ENCODE results near the gene RBMS2.
A peak's percentile ranks its signal among the peaks of the same experiment; 100 is the strongest.
"Not testable (repeated sequence)": the region's sequence is repeated elsewhere in the genome, so short reads cannot be mapped to it uniquely, and the experiment has no call there.

Gene RBMS2

GRCh38 chr12:56521590-56522371, at the start of gene RBMS2:
Gene RBMS2 (plus strand): TSS chr12:56521820. CDS start chr12:56522024, 204 bp downstream.
- DNase-seq: no peak

DNA sequence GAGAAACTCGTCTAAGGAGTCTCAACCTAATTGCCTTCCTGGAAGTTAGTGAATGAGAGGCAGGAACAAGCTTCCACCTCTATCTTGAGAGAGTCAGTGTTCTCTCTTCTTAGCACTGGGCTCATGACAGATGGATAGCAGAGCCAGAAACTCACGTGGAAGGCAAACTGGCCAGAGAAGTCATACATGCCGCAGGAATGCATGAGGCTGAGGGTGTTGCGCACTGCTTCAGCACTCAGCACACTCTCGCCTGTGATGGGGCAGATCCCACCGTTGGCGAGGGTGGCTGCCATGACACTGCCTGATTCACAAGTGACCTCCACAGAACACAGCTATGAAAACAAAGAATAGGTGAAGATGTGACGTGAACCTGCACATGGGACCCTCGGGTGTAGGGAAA, 47.2 kb upstream of the RBMS2 start:
- no peak for DNase-seq

GRCh38 chr12:56476143-56476542, 45.5 kb upstream of the RBMS2 start:
- DNase-seq: no peak

- no peak for DNase-seq
Observed at GRCh38 chr12:56476972-56477432, 44.6 kb upstream of the RBMS2 start.

GRCh38 chr12:56477521-56478225, 43.9 kb upstream of the RBMS2 start:
- no peak for DNase-seq

- no peak for DNase-seq
Observed at GRCh38 chr12:56479625-56480024, 42.0 kb upstream of the RBMS2 start.

GRCh38 chr12:56484566-56484965, 37.1 kb upstream of the RBMS2 start:
- no peak for DNase-seq

GRCh38 chr12:56486694-56487093, 34.9 kb upstream of the RBMS2 start:
- no peak for DNase-seq

DNA sequence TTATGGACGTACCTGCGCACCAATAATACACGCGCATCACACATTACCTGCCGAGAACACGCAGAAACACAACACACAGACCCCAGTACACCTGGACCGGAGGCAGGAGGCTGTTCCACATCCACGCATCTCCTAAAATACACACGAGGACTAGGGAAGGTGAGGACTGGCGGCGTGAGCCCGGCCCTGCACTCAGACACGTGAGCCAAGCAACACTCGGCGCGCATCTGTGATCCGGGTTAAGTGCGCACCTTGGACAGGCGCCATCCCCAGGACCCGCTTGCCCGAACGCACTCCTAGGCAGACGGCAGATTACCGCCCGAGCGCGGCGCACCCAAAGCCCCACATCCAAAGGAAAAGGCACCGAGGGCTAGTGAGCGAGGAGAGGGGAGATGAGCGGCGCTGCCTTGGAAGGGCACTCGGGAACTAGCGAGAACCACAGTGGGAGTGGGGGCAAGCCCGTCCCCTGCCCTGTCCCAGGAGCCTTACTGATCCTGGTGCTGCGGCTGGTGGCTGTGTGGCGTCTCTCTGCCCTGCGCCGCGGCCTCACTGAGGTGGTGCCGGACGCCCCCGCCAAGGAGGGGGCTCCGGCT, 34.1 kb upstream of the RBMS2 start:
- no peak for DNase-seq

DNA sequence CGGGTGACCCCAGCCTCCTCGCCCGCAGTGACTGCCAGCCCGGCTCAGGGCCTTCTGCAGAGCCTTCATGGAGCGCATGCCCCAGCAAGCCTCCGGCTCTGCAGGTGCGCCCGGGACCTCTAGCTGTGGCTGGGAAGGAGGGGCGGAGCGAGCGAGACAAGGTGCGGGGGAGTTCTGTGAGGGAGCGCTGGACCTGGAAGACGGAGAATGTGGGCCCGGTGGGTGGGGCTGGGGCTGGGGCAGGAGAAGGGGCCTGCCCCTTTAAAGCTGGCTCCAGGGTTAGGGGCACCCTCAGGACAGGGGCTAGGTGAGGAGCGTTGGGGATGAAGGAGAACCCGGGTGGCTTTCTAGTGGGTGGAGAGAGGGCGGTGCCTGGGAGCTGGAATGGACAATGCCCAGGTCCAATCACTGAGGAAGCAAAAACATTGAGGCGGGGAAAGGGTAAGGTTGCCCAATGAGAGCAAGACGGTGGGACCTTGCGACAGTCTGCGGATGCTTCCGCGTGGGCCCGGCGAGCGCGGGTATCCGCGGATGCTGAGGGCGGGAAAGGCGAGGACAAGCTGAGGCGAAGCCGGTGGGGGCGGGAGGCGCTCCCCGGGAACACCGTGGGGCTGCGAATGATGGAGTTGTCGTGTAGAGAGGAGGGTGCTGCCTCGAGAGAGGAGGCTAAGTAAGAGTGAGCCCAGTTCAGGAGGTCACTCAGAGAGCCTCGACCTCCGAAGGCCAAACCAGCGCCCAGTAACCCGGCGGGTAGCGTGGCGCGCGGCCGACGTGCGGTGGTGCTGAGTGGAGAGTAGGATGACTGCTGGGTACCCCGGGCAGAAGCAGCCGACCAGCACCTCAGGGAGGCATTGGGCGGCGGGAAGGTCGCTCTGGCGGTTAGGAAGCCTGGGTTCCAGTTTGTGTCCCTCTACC, 33.3 kb upstream of the RBMS2 start, which contains the start of gene GLS2:
Gene GLS2, minus strand, starts transcription at position 121 of the 915 bp plus-strand sequence. Its CDS starts 43 bp downstream, at position 78.
- DNase-seq: no peak

DNA sequence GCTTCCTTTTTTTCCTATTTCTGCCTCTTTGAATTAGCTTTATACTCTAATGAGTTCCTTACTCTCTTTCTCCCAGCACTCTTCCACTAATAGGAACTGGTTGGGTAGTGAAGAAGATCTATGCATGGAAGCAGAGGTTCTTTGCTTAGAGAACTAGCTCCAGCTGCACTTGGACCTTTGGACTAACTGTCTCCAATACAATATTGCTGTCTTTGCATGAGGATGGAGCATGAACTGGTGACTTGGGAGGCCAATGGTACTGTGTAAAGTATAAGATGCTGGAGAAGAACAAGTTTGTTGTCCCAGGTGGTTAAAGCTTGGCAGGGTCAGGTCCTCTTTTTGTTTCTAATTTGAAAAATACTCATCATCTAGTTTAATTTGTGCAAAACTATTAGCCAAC, 31.3 kb upstream of the RBMS2 start:
- no peak for DNase-seq

- not testable (repeated sequence) for DNase-seq
Observed at GRCh38 chr12:56493409-56494105, 28.1 kb upstream of the RBMS2 start.

DNA sequence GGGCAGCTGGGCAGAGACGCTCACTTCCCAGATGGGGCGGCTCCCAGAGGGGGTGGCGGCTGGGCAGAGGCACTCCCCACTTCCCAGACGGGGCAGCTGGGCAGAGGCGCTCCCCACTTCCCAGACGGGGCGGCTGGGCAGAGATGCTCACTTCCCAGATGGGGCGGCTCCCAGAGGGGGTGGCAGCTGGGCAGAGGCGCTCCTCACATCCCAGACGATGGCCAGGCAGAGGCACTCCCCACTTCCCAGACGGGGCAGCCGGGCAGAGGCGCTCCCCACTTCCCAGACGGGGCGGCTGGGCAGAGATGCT, 27.6 kb upstream of the RBMS2 start:
- not testable (repeated sequence) for DNase-seq

DNA sequence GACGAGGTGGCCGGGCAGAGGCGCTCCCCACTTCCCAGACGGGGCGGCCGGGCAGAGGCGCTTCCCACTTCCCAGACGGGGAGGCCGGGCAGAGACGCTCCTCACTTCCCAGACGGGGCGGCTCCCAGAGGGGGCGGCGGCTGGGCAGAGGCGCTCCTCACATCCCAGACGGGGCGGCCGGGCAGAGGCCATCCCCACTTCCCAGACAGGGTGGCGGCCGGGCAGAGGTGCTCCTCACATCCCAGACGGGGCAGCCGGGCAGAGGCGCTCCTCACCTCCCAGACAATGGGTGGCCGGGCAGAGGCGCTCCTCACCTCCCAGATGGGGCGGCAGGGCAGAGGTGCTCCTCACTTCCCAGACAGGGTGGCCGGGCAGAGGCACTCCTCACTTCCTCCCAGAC, 27.1 kb upstream of the RBMS2 start:
- DNase-seq: not testable (repeated sequence)

- DNase-seq: peak; percentile 16
Observed at GRCh38 chr12:56496704-56497103, 24.9 kb upstream of the RBMS2 start.

DNA sequence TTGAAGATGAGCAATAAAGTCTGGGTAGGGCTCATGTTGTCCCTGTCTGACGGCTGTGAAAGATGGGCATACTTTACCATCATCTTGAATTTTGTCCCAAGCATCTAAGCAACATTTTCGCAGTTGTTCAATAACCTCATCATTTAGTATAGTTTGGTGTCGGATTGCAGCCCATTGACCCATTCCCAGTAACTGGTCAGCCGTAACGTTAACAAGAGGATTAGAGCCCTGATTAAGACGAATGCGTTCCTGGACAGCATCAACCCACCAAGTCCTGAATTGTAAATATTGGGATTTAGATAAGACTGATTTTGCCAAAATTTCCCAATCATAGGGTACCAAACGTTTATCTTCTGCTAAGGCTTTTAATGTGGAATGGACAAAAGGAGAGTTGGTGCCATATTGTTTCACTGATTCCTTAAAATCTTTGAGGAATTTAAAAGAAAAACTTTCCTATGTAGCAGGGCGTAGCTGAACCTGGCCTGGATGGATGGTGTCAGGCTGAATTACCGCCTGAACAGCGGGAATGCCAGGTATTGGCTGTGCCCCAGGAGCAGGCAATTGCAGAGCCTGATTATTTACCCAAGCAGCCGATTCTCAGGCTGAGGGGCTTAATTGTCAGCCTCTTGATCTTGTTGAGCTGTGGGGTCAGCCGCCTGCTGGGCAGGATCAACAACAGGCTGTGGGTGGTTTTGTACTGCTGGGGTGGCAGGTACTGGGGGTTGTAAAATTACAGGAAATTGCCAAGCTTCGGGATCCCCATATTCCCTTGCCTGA, 23.3 kb upstream of the RBMS2 start:
- not testable (repeated sequence) for DNase-seq

DNA sequence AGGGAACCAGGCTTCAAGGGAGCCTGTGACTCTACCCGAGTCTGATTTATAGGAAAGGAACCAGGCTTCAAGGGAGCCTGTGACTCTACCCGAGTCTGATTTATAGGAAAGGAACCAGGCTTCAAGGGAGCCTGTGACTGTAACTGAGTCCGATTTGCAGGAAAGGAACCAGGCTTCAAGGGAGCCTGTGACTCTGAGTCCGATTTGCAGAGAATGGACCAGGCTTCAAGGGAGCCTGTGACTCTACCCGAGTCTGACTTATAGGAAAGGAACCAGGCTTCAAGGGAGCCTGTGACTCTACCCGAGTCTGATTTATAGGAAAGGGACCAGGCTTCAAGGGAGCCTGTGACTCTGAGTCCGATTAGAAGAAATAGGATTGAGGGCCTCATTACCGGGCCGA, 22.2 kb upstream of the RBMS2 start:
- DNase-seq: not testable (repeated sequence)

DNA sequence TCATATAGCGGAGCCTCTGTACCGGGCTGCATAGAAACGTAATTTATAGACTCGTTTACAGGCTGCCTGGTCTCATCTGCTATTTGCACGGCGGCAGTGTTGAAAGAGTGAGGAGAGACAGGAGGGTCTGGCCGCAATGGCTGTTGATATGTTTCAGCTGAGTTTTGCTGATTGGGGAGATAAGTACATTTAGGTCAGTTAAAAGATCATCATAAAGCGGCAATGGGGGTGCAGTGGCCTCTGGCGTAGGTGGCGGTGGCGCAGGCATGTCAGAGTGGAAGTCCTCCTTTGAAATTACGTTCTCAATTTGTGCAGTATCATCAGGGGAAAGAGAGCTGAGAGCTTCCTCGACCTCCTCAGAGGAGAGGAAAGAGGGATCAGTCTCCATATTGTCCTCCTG, 21.7 kb upstream of the RBMS2 start:
- not testable (repeated sequence) for DNase-seq

- DNase-seq: no peak
Observed at GRCh38 chr12:56510786-56511185, 10.8 kb upstream of the RBMS2 start.

DNA sequence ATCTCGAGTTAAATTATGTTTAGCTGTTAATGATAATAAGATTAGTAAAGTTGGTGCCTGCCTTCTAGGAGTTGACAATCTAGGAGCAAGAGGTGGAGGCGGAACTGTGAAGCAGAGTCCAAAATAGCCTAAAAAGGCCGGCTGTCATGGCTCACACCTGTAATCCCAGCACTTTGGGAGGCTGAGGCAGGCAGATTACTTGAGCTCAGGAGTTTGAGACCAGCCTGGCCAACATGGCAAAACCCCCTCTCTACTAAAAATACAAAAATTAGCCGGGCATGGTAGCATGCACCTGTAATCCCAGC, 7.7 kb upstream of the RBMS2 start:
- not testable (repeated sequence) for DNase-seq

DNA sequence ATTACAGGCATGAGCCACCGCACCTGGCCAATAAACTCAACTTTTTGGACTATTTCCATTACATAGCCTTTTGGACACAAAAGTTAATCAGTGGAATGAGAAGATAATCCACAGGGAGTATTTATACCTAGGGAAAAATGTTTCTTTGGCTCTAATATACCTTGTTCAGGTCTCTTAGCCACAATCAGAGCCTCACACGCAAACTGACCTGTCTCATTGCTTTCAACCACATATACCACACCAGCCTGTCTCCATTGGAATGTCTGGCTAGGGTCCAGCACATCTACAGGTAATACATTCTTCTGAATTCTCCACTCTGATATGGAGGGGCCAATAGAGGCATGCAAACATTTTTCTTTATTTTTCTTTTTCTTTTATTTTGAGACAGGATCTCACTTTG, 3.8 kb upstream of the RBMS2 start:
- DNase-seq: no peak

- DNase-seq: no peak
Observed at GRCh38 chr12:56518570-56518969, 3.0 kb upstream of the RBMS2 start.
